ENCODE measurements around the gene CCDC30.

The CCDC30 gene

DNA sequence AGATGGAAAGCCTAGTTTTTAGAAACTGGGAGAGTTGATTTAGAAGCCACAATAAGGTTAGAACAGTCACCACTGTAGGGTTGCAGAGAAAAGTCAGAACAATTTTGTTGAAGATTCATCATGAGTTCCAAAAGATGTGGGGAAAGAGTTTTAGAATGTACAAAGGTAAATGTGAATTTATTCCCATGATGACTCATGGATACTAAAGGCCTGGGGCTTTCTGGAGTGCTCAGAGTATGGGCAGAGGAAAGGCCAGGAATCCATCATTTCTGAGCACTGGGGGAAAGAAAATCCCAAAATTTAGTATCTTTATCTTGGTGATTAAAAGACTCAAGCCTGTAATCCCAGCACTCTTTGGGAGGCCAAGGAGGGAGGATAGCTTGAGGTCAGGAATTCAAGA lies 236.9 kb downstream of the CCDC30 start:
- no peak for DNase-seq

GRCh38 chr1:42703888-42704464 lies 240.9 kb downstream of the CCDC30 start:
- no peak for DNase-seq
